GM19240 (cell line): Measurements from ENCODE around the gene TOP2B.

Experiments used
- DNase-seq: peaks from one replicate; pipeline ENCODE4 v3.0.0; 2011; ENCODE audit warnings: low spot score; ENCODE audit not compliant: insufficient read length

TOP2B gene

DNA sequence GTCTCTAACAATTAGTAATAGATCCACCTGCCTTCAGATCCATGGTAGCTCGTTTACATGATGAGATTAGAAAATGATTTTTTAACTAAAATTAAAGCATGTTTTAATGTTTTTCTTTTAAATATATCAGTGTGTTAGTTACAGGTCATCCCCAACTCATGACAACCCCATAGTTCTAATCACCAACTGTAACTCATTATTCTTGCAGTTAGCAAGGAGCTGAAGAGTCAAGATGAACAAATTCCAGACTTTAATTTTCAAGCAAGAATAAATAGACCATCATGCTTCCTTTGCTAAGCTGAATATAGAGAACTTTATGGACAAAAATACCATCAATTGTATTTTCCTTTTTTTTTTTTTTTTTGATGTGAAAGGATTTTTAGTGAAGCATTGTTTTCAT lies 101.1 kb downstream of the TOP2B start:
- DNase-seq: no peak

GRCh38 chr3:25558796-25559195 lies 105.9 kb downstream of the TOP2B start:
- no peak for DNase-seq

- no peak for DNase-seq
Measured at GRCh38 chr3:25558121-25558520, 106.6 kb downstream of the TOP2B start.

DNA sequence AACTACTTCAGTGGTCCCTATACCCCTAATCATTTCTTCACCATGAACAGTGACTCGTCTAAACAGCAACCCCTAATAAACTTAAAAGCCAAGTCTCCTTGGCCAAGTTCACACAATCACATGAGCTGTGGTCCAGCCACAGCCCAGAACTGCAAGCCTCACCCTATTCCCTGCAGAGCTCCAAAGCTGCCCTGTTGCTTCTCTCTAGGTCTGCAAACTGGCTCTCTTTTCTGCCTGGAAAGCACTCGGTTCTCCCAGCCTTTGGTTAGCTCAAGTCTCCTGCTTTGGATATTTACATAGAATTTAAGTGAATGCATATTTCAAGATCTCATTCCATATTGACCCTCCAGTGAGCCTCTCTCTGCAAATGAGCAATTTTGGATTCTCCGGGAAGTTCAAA lies 107.0 kb downstream of the TOP2B start:
- DNase-seq: no peak

- no peak for DNase-seq
Measured at GRCh38 chr3:25556447-25556846, 108.3 kb downstream of the TOP2B start.

DNA sequence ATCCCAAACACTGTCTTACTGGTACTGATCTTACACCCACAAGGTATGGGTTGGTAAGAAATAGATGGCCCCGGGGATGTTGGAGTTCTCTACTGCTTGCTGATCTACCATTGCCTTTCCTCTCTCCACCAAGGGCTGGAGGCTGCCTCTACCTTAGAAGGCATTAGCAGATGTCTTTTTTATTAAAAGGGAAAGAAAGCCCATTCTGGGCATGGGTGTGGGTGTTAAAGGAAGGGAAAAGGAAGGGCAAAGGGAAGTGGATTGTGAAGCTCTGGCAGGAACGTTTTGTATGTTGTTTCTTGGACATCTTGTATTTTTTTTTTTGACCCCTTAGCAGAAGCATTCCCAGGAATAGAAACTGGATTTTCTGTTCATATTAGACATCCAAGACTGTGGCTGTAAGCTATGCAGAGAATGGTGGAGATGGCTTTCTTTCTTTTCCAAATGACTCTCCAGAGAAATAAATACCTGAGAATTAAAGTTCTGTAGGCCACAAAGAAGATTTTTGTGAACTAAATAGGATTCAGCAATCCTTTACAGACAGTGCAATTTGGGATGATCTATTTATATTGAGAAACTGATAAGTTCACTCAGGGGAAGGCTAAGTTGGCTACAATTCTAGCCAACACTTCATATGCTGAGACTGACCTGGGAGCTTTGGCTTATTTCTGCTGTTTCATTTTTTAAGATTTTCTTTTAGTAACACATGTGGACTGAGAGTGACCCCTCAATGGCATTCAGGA lies 108.8 kb downstream of the TOP2B start:
- DNase-seq: no peak

DNA sequence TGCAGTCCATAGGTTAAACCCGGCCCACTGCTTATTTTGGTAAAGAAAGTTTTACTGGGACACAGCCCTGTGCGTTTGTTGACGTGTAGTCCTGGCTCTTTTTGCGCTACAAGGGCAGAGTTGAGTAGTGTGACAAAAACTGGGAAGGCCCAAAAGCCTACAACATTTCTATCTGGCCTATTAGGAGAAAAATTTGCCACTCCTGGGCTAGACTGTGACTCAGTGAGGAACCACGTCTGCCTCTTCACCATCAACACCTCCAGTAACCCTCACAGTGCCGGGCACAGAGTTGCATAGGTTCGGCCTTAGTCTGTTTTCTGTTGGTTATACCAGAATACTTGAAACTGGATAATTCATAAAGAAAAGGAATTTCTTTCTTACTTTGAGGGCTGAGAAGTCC lies 110.3 kb downstream of the TOP2B start:
- DNase-seq: no peak

- no peak for DNase-seq
Measured at GRCh38 chr3:25552251-25552650, 112.5 kb downstream of the TOP2B start.

DNA sequence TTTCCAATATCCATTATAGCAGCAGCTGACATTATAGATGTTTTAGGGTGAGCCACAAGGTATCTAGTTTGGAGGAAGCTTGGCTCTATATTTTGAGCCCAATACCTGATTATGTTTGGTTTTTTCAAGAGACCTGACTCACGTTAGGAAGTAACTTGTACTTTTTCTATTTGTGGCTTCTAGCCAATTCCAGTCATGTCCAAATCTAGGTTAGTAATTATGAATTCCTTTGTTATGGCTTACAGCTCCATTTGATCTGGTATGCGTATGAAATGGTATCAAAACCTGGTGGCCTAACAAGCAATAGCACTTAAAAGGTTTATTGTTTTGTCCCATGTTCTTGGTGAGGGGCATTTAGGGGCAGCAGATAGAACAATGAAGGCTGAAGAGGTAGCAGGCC lies 115.9 kb downstream of the TOP2B start:
- no peak for DNase-seq

DNA sequence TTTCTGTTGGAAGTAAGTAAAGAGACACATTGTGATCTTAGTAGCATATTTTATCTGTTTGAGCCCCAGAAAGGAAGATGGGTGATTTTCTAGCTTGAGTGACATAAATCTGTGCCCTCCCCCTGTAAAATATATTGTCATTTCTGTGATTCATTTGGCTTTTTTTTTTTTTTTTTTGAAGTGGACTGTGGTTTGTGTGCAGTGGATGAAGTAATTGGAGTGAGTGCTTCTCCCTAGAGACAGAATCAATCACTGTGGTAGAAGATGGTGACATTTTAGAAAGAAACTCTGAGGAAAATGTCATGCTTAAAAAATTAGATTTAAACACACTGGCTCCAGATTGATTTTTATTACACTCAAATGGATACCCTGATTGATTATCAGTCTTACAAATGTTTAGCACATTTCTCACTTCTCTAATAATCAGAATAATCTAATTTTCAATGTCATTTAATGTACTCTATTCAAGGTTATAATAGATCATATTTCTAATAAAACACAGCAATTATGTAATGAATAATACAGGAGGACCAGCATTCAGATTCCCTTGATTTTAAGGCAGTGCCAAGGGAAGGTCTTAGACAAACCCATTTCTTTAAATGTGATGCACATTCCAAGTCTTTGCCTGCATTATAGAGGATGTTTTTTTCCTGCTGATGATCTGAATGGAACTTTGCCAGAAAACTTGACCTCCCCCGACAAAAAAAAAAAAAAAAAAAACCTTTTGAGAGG lies 116.6 kb downstream of the TOP2B start:
- DNase-seq: no peak
